ENCODE results near the gene RHOB. TPM values are rescaled to one million over a fixed set of nuclear protein-coding genes. Genes with fewer than 3 reads are reported as not detected.
"Not testable (repeated sequence)": the region's sequence is repeated elsewhere in the genome, so short reads cannot be mapped to it uniquely, and the experiment has no call there.

Gene RHOB
- polyA plus RNA-seq, 10 donors: 83.3 to 183 (median 122) TPM

- not testable (repeated sequence) for DNase-seq
Measured at GRCh38 chr2:20435456-20435855, 11.4 kb upstream of the RHOB start.

GRCh38 chr2:20436716-20437470 is 10.0 kb upstream of the RHOB start:
- DNase-seq: no peak

GRCh38 chr2:20438334-20439192 is 8.3 kb upstream of the RHOB start:
- DNase-seq: no peak

GRCh38 chr2:20439193-20439475 is 7.7 kb upstream of the RHOB start:
- DNase-seq: no peak

- DNase-seq: peak in 1 of 3 donors; percentile 48
Measured at GRCh38 chr2:20439503-20439902, 7.4 kb upstream of the RHOB start.

- no peak for DNase-seq
Measured at GRCh38 chr2:20440001-20440560, 6.8 kb upstream of the RHOB start.

GRCh38 chr2:20443276-20443920 is 3.5 kb upstream of the RHOB start:
- peak; percentile 60 to 82 (median 69) for DNase-seq

GRCh38 chr2:20444101-20444992 is 2.5 kb upstream of the RHOB start:
- DNase-seq: peak in 2 of 3 donors; percentile 63 to 86

- no peak for DNase-seq
Measured at GRCh38 chr2:20444993-20445910, 1.6 kb upstream of the RHOB start.

- peak in 1 of 3 donors; percentile 40 for DNase-seq
Measured at GRCh38 chr2:20446255-20446916, 488 bp upstream of the RHOB start.

GRCh38 chr2:20447437-20448245 is 767 bp downstream of the RHOB start:
- DNase-seq: peak; percentile 30 to 86 (median 54)

- DNase-seq: no peak
Measured at GRCh38 chr2:20448246-20448976, 1.5 kb downstream of the RHOB start.

GRCh38 chr2:20448977-20449306 is 2.1 kb downstream of the RHOB start:
- DNase-seq: no peak

GRCh38 chr2:20449501-20450200 is 2.8 kb downstream of the RHOB start:
- no peak for DNase-seq

GRCh38 chr2:20450201-20450999 is 3.5 kb downstream of the RHOB start:
- peak; percentile 66 to 88 (median 77) for DNase-seq

- no peak for DNase-seq
Measured at GRCh38 chr2:20451000-20451290, 4.1 kb downstream of the RHOB start.

GRCh38 chr2:20451341-20451740 is 4.5 kb downstream of the RHOB start:
- DNase-seq: peak in 2 of 3 donors; percentile 26 to 72

Measured in muscle of back (tissue), 11 donors.